G401 (cell line): ENCODE measurements around the gene CNR1. TPM values are rescaled to one million over a fixed set of nuclear protein-coding genes. Genes with fewer than 3 reads are reported as not detected.
"Not testable (repeated sequence)": the region's sequence is repeated elsewhere in the genome, so short reads cannot be mapped to it uniquely, and the experiment has no call there.

Experiments used
- DNase-seq: peaks from one replicate; pipeline ENCODE4 v3.0.0-alpha.2; 2015; ENCODE audit warnings: low spot score
- in situ Hi-C: cut with HindIII; loops from 2 replicates; pipeline ENCODE4 v1.10.0; 2016; ENCODE audit warnings: low sequenced_read_pairs, mixed read lengths
- total RNA-seq: library from RNA; depleted of rRNA; stranded (reverse); fragments of >200 nt; shearing (Covaris generic); gene quantifications from 2 replicates; pipeline ENCODE4 v1.2.3, GENCODE V29; 2014; rRNA removed

Gene CNR1
- not detected in 2 replicates for total RNA-seq

GRCh38 chr6:88165844-88166492 is at the start of gene CNR1:
CNR1 (minus strand) TSS chr6:88166347; CDS start chr6:88145274, 21,073 bp downstream.
- in situ Hi-C loops: no loop called here
- peak; percentile 66 for DNase-seq

GRCh38 chr6:88211446-88211845 is 45.3 kb upstream of the CNR1 start:
- peak; percentile 27 for DNase-seq
- in situ Hi-C loops: no loop called here

GRCh38 chr6:88209301-88209700 is 43.2 kb upstream of the CNR1 start:
- in situ Hi-C loops: no loop called here
- DNase-seq: peak; percentile 84

- peak; percentile 92 for DNase-seq
- in situ Hi-C loops: no loop called here
Measured at GRCh38 chr6:88208726-88209125, 42.6 kb upstream of the CNR1 start.

GRCh38 chr6:88201734-88202133 is 35.6 kb upstream of the CNR1 start:
- DNase-seq, in situ Hi-C loops: not testable (repeated sequence)

- DNase-seq: no peak
- in situ Hi-C loops: no loop called here
Measured at GRCh38 chr6:88184921-88185320, 18.8 kb upstream of the CNR1 start.

GRCh38 chr6:88183471-88183870 is 17.3 kb upstream of the CNR1 start:
- in situ Hi-C loops: no loop called here
- no peak for DNase-seq

- in situ Hi-C loops: no loop called here
- no peak for DNase-seq
Measured at GRCh38 chr6:88179692-88180091, 13.5 kb upstream of the CNR1 start.

- no peak for DNase-seq
- in situ Hi-C loops: no loop called here
Measured at GRCh38 chr6:88177961-88178464, 11.9 kb upstream of the CNR1 start.

GRCh38 chr6:88174906-88175305 is 8.8 kb upstream of the CNR1 start:
- in situ Hi-C loops: no loop called here
- DNase-seq: no peak

- DNase-seq: no peak
- in situ Hi-C loops: no loop called here
Measured at GRCh38 chr6:88171312-88171711, 5.2 kb upstream of the CNR1 start.

GRCh38 chr6:88168362-88168761 is 2.2 kb upstream of the CNR1 start:
- no peak for DNase-seq
- in situ Hi-C loops: no loop called here

GRCh38 chr6:88167352-88167937 is 1.3 kb upstream of the CNR1 start:
- in situ Hi-C loops: no loop called here
- DNase-seq: peak; percentile 54

GRCh38 chr6:88166493-88167351 is 575 bp upstream of the CNR1 start:
- in situ Hi-C loops: no loop called here
- DNase-seq: no peak

GRCh38 chr6:88165087-88165843 is 882 bp downstream of the CNR1 start:
- in situ Hi-C loops: no loop called here
- peak; percentile 76 for DNase-seq

- in situ Hi-C loops: no loop called here
- DNase-seq: peak; percentile 59
Measured at GRCh38 chr6:88164061-88164460, 2.1 kb downstream of the CNR1 start.

- DNase-seq: peak; percentile 73
- in situ Hi-C loops: no loop called here
Measured at GRCh38 chr6:88163616-88164015, 2.5 kb downstream of the CNR1 start.

- in situ Hi-C loops: no loop called here
- DNase-seq: peak; percentile 60
Measured at GRCh38 chr6:88161940-88162339, 4.2 kb downstream of the CNR1 start.

- no peak for DNase-seq
- in situ Hi-C loops: no loop called here
Measured at GRCh38 chr6:88157106-88157505, 9.0 kb downstream of the CNR1 start.
